ENCODE results near the gene RB1.

- TF ChIP-seq CTCF (IDR thresholded peaks at IDR 0.05), result no peak
- TF ChIP-seq EZH2 (IDR thresholded peaks at IDR 0.05; ENCODE audit: borderline replicate concordance, insufficient read depth, low read depth, low read length, poor library complexity, severe bottlenecking), result no peak
Measured at GRCh38 chr13:48437371-48437770, 133.8 kb downstream of the RB1 start.

All from B cell (primary cell).